Measurements from ENCODE around the gene RAB44. TPM values are rescaled to one million over a fixed set of nuclear protein-coding genes. Genes with fewer than 3 reads are reported as not detected.
"Not testable (repeated sequence)": the region's sequence is repeated elsewhere in the genome, so short reads cannot be mapped to it uniquely, and the experiment has no call there.

The RAB44 gene
- total RNA-seq, 1 experiment from 2014 or later, result not detected

GRCh38 chr6:36722879-36723278 is 25.3 kb downstream of the RAB44 start:
- POLR2A ChIA-PET (ENCODE audit: unreplicated experiment), result no interaction called here

DNA sequence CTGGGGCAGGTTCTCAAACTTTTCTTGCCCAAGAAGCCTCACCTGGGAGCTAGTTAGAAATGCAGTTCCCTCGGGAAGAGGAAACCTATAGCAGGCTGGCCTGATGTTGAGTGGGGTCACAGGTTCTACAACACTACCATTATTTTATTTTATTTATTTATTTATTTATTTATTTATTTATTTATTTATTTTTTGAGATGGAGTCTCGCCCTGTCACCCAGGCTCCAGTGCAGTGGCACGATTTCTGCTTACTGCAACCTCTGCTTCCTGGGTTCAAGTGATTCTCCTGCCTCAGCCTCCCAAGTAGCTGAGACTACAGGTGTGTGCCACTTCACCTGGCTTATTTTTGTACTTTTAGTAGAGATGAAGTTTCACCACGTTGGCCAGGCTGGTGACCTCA is 26.4 kb downstream of the RAB44 start:
- BruUV-seq (replicated peaks); DNase-seq: not testable (repeated sequence)
- POLR2A ChIA-PET (ENCODE audit: unreplicated experiment), result interaction anchor here (0.6 kb wide), 1 partner anchor 126 kb away, joined by 13 read pairs; no protein-coding TSS in a partner anchor

More at GRCh38 chr6:36722879-36723278, 25.3 kb downstream of the RAB44 start:
- BruUV-seq (replicated peaks), result no TSS peak
- DNase-seq, result no peak
- no peaks in the 10 kb centered on the region for H3K9me3 ChIP-seq (ENCODE audit: insufficient read depth, low read depth)
- no peak overlapping the region for H3K4me2 ChIP-seq
- no peak overlapping the region for H2AFZ ChIP-seq
- H3K79me2 ChIP-seq (ENCODE audit: low read depth), result no peaks in the 10 kb centered on the region
- H3K27ac ChIP-seq, result no peak overlapping the region
- no peaks in the 10 kb centered on the region for H3K27me3 ChIP-seq (ENCODE audit: insufficient read depth, low read depth)
- CTCF ChIA-PET, result interaction anchor here (0.9 kb wide), 1 partner anchor 108 kb away, joined by 3 read pairs; no protein-coding TSS in a partner anchor
- no peaks in the 10 kb centered on the region for H3K4me1 ChIP-seq (replicated peaks; ENCODE audit: insufficient read depth)
- H4K20me1 ChIP-seq (ENCODE audit: insufficient read depth), result no peaks in the 10 kb centered on the region
- H3F3A ChIP-seq (ENCODE audit: insufficient read depth, low read depth), result no peaks in the 10 kb centered on the region
- H3K9me2 ChIP-seq (ENCODE audit: insufficient read depth), result no peaks in the 10 kb centered on the region
- H3K4me3 ChIP-seq, result no peak overlapping the region
- H3K36me3 ChIP-seq (ENCODE audit: low read depth), result no peaks in the 10 kb centered on the region
- intact Hi-C loops (cut with micrococcal nuclease; ENCODE audit: unreplicated experiment), result no loop called here
- TF ChIP-seq, protein P1, sequence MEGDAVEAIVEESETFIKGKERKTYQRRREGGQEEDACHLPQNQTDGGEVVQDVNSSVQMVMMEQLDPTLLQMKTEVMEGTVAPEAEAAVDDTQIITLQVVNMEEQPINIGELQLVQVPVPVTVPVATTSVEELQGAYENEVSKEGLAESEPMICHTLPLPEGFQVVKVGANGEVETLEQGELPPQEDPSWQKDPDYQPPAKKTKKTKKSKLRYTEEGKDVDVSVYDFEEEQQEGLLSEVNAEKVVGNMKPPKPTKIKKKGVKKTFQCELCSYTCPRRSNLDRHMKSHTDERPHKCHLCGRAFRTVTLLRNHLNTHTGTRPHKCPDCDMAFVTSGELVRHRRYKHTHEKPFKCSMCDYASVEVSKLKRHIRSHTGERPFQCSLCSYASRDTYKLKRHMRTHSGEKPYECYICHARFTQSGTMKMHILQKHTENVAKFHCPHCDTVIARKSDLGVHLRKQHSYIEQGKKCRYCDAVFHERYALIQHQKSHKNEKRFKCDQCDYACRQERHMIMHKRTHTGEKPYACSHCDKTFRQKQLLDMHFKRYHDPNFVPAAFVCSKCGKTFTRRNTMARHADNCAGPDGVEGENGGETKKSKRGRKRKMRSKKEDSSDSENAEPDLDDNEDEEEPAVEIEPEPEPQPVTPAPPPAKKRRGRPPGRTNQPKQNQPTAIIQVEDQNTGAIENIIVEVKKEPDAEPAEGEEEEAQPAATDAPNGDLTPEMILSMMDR (conservative IDR thresholded peaks at IDR 0.05), result no peak
- TF ChIP-seq EZH2 (IDR thresholded peaks at IDR 0.05; ENCODE audit: low read depth), result no peak

DNA sequence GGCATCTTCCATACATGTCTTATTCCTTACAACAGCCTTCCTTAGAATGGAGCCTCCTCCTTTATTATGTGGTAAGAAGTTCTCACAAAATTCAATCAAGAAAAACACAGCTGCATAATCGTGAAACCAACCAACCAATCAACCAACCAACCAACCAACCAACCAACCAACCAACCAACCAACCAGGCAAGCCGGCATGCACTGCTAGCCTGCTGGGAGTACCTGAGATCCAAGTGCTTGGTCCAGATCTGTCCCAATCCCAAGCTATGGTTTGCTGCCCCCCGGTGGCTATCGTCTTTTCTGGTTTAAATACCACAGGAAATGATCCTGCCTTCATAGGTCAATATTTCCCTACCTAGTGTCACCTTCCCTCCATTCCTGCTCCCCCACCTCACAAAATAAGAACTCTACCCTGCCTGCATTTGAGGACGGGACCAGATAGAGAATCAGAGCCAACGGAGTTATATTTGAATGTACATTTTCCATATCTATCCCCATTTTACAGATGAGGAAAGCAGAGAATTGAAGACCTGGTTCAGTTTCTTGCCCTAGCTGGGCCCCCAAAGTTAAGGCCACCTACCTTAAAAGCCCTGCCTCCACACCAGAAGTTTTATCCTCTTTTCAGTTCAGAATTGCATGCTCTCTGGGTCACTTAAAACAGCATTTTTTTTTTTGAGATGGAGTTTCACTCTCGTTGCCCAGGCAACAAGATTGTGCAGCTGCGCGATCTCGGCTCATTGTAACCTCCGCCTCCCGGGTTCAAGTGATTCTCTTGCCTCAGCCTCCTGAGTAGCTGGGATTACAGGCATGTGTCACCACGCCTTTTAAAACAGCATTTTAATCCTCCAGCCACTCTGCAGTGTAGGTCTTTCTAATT is 27.1 kb downstream of the RAB44 start:
- H3K4me3 ChIP-seq, result no peak overlapping the region
- no peaks in the 10 kb centered on the region for H3K79me2 ChIP-seq (ENCODE audit: low read depth)
- no peaks in the 10 kb centered on the region for H4K20me1 ChIP-seq (ENCODE audit: insufficient read depth)
- H3K27ac ChIP-seq, result no peak overlapping the region
- BruUV-seq (replicated peaks), result no TSS peak
- CTCF ChIA-PET, result interaction anchor here (0.6 to 0.7 kb wide), 2 partner anchors 23 to 281 kb away, joined by 3 read pairs; no protein-coding TSS in a partner anchor
- DNase-seq, result peak; percentile 49 to 67
- H3K9me3 ChIP-seq (ENCODE audit: insufficient read depth, low read depth), result no peaks in the 10 kb centered on the region
- no peaks in the 10 kb centered on the region for H3F3A ChIP-seq (ENCODE audit: insufficient read depth, low read depth)
- no peaks in the 10 kb centered on the region for H3K4me1 ChIP-seq (replicated peaks; ENCODE audit: insufficient read depth)
- POLR2A ChIA-PET (ENCODE audit: unreplicated experiment), result interaction anchor here (0.6 kb wide), 1 partner anchor 127 kb away, joined by 13 read pairs; no protein-coding TSS in a partner anchor
- TF ChIP-seq EZH2 (IDR thresholded peaks at IDR 0.05; ENCODE audit: low read depth), result no peak
- TF ChIP-seq, protein P1 (conservative IDR thresholded peaks at IDR 0.05), result peak; percentile 79
- H3K4me2 ChIP-seq, result no peak overlapping the region
- no peaks in the 10 kb centered on the region for H3K9me2 ChIP-seq (ENCODE audit: insufficient read depth)
- intact Hi-C loops (cut with micrococcal nuclease; ENCODE audit: unreplicated experiment), result loop anchor here (1.0 to 2.0 kb wide), 4 partner anchors 34 to 107 kb away; no protein-coding TSS in a partner anchor
- no peaks in the 10 kb centered on the region for H3K27me3 ChIP-seq (ENCODE audit: insufficient read depth, low read depth)
- no peaks in the 10 kb centered on the region for H3K36me3 ChIP-seq (ENCODE audit: low read depth)
- H2AFZ ChIP-seq, result no peak overlapping the region

More for the DNA sequence above, 26.4 kb downstream of the RAB44 start:
- H3K9me2 ChIP-seq (ENCODE audit: insufficient read depth); H3K4me3 ChIP-seq; H3K4me1 ChIP-seq (replicated peaks; ENCODE audit: insufficient read depth); H3K4me2 ChIP-seq; H3F3A ChIP-seq (ENCODE audit: insufficient read depth, low read depth); H2AFZ ChIP-seq; H4K20me1 ChIP-seq (ENCODE audit: insufficient read depth); H3K27me3 ChIP-seq (ENCODE audit: insufficient read depth, low read depth); H3K79me2 ChIP-seq (ENCODE audit: low read depth); H3K36me3 ChIP-seq (ENCODE audit: low read depth); H3K27ac ChIP-seq; CTCF ChIA-PET; H3K9me3 ChIP-seq (ENCODE audit: insufficient read depth, low read depth): not testable (repeated sequence)
- intact Hi-C loops (cut with micrococcal nuclease; ENCODE audit: unreplicated experiment), result loop anchor here (1.0 to 2.0 kb wide), 4 partner anchors 35 to 107 kb away; no protein-coding TSS in a partner anchor

Data from PC-9 (cell line).